HG03442 (cell line): ENCODE data around the gene MPP3.

ENCODE experiments used
- ATAC-seq: cut with Tn5 transposase; IDR thresholded peaks from one replicate; pipeline ENCODE4 v1.9.1; 2021; ENCODE audit warnings: mild to moderate bottlenecking, moderate library complexity; ENCODE audit not compliant: unreplicated experiment

MPP3 gene

GRCh38 chr17:43774304-43775250 lies 58.4 kb downstream of the MPP3 start:
- no peak for ATAC-seq

DNA sequence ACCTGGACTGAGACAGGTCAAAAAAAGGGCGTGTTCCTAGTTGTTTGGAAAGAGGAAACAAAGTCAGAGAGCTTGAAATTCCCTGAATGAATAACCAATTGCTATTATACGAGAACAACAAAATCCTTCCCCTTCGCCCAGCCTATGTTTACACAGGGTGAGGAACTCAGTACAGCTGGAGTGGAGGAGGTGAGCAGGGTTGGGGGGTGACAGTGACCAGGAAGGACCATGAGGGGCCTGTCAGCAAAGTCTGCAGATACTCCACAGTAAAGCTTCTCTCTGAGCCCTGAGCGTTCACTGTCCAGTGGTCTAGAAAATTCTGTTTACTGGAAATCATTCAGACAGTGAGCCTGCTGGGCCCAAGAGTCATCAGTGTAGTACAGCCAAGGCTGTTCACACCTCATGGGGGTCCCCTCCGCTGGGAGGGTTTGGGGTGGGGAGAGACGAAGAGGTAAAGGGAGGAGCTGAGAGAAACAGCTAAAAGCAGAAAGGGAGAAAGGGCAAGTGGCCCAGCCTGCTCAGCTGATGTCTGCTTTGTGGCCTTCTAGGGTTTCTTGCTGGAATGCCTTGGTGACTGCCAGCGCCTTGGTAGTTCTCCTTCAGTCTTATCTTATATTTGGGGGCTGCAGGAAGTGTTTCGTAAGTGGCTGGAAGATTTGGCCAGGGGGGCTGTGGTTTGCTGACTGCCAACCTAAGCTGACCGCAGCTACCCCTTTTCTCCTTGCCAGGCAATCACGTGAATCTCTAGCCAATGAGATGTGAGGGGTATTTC lies 59.9 kb downstream of the MPP3 start:
- ATAC-seq, result no peak

DNA sequence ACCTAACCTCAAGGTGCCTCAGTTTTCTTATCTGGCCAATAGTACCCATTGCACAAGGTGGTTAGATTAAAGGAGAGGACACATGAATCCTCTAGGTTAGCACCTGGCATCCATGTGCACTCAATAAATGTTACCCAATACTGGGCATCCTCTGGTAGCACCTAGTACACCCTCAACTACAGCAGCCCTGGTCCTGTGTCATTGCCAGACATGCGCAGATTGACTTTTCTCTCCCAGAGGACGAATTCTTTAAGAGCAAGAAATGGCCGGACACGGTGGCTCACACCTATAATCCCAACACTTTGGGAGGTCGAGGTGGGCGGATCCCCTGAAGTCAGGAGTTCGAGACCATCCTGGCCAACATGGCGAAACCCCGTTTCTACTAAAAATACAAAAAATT lies 61.5 kb downstream of the MPP3 start:
- ATAC-seq, result no peak

GRCh38 chr17:43770957-43771356 lies 62.0 kb downstream of the MPP3 start:
- ATAC-seq, result no peak

GRCh38 chr17:43769859-43770258 lies 63.1 kb downstream of the MPP3 start:
- ATAC-seq, result no peak

GRCh38 chr17:43769426-43769825 lies 63.5 kb downstream of the MPP3 start:
- ATAC-seq, result no peak

GRCh38 chr17:43768943-43769342 lies 64.0 kb downstream of the MPP3 start:
- no peak for ATAC-seq

- ATAC-seq, result no peak
Observed at GRCh38 chr17:43768382-43768781, 64.6 kb downstream of the MPP3 start.

DNA sequence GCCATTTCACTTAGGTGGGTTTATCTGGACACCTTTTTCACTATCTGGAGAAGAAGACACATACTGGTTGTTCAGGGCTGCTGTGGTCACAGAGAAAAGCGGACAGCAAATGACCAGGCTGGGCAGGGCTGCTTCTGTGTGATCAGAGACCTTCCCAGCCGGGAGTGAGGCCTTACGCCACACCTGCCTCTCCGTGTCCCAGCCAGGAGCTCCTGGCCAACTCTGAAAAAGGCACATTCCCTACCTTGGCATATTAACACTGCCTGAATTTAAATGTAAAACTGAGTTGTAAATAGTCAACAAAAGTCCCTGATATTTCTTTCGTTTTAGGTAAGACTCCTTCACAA lies 65.3 kb downstream of the MPP3 start:
- ATAC-seq, result no peak

DNA sequence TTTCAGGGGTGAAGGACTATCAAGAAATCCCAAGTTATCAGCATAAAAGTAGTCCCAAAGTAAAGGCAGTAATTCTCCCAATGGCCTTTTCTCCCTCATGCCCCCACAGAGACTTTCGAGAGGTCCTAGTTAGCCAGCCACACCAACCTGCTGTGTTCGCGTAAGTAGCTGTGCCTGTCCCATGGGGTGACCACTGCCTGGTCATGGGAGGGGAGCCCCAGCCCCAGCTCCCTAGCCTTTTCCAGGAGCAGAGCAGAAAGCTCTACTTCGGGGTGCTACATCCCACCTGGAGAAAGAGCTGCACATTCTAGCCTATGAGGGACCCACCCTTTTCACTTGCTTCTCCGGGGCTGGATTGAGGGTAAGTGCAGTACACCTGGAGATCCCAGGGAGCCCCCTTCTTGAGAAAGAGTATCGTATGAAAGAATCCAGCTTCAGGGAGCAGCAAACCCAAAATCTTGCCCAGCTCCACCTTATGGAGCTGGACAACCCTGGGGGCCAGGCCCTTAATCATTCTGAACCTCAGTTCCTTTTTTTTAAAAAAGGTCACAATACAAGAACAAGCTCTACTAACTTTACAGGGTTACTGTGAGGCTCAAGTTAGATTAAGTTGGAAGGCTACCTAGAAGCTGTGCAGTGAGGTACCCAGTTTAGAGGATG lies 65.8 kb downstream of the MPP3 start:
- ATAC-seq, result no peak

GRCh38 chr17:43766413-43767052 lies 66.4 kb downstream of the MPP3 start:
- no peak for ATAC-seq

- no peak for ATAC-seq
Observed at GRCh38 chr17:43760254-43760852, 72.6 kb downstream of the MPP3 start.

GRCh38 chr17:43759836-43760235 lies 73.1 kb downstream of the MPP3 start:
- no peak for ATAC-seq

- no peak for ATAC-seq
Observed at GRCh38 chr17:43758497-43759174, 74.3 kb downstream of the MPP3 start, which contains the start of gene SOST. Gene SOST, minus strand, starts transcription at chr17:43758791. Its CDS starts 50 bp downstream, at chr17:43758741.

GRCh38 chr17:43758086-43758485 lies 74.9 kb downstream of the MPP3 start:
- no peak for ATAC-seq

GRCh38 chr17:43757171-43757660 lies 75.7 kb downstream of the MPP3 start:
- ATAC-seq, result no peak

DNA sequence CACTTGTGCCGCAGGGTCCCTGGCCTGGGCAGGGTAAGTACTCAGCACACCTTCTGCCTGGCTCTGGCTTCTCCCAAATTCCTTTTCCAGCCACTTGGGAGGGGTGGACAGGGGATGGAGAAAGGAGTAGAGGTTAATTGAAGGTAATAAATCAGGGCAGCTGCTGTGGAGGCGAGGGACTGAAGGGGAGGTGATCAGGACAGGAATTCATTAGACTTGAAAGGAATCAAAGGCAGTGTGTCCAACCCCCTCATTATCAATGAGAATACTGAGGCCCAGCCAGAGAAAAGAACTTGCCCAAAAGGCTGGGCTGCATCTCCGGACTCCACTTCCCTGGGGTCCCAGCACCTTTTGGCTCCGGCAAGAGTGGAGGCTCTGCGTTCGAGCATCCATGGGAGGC lies 76.7 kb downstream of the MPP3 start:
- ATAC-seq, result no peak

DNA sequence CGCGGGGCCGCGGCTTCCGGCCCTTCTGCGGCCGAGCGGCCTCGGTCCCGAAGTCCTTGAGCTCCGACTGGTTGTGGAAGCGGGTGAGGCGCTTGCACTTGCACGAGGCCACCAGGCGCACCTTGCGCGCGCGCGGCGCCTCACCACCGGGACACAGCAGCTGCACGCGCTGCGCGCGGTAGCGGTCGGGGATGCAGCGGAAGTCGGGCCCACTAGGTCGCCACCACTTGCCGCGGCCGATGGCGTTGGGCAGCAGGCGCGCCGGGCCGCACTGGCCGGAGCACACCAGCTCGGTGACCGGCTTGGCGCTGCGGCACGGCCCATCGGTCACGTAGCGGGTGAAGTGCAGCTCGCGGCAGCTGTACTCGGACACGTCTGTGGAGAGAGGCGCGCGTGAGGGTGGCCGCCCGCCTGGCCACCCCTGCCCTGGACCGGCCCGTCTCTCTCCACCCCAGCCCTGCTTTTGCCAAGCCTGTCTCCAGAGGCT lies 77.5 kb downstream of the MPP3 start:
- ATAC-seq, result no peak

GRCh38 chr17:43754947-43755346 lies 78.0 kb downstream of the MPP3 start:
- ATAC-seq, result no peak
